ENCODE results near the gene CDC42EP1. TPM values are rescaled to one million over a fixed set of nuclear protein-coding genes. Genes with fewer than 3 reads are reported as not detected.
"Not testable (repeated sequence)": the region's sequence is repeated elsewhere in the genome, so short reads cannot be mapped to it uniquely, and the experiment has no call there.

Gene CDC42EP1
- total RNA-seq, 1 donor from 2014 or later: 14.6 TPM

GRCh38 chr22:37527952-37528351 is 32.3 kb upstream of the CDC42EP1 start:
- ATAC-seq: not testable (repeated sequence)

GRCh38 chr22:37529652-37530345 is 30.5 kb upstream of the CDC42EP1 start:
- intact Hi-C loops (cut with micrococcal nuclease): no loop called here
- ATAC-seq: no peak

More at GRCh38 chr22:37527952-37528351, 32.3 kb upstream of the CDC42EP1 start:
- intact Hi-C loops (cut with micrococcal nuclease); DNase-seq: not testable (repeated sequence)

GRCh38 chr22:37533995-37534394 is 26.3 kb upstream of the CDC42EP1 start:
- intact Hi-C loops (cut with micrococcal nuclease): no loop called here
- DNase-seq: no peak

More at GRCh38 chr22:37529652-37530345, 30.5 kb upstream of the CDC42EP1 start:
- DNase-seq: no peak

GRCh38 chr22:37534445-37534844 is 25.8 kb upstream of the CDC42EP1 start:
- DNase-seq: no peak
- intact Hi-C loops (cut with micrococcal nuclease): no loop called here
- no peak for ATAC-seq

More at GRCh38 chr22:37533995-37534394, 26.3 kb upstream of the CDC42EP1 start:
- ATAC-seq: no peak

GRCh38 chr22:37535159-37535558 is 25.1 kb upstream of the CDC42EP1 start:
- no peak for DNase-seq
- intact Hi-C loops (cut with micrococcal nuclease): no loop called here
- ATAC-seq: no peak

- peak; percentile 99 for ATAC-seq
- intact Hi-C loops (cut with micrococcal nuclease): loop anchor here (2.0 kb wide), 1 partner anchor 54 kb away; no protein-coding TSS in a partner anchor
- DNase-seq: peak; percentile 94
Measured at GRCh38 chr22:37538590-37539357, 21.5 kb upstream of the CDC42EP1 start.

- intact Hi-C loops (cut with micrococcal nuclease): loop anchor here (2.0 kb wide), 1 partner anchor 53 kb away; no protein-coding TSS in a partner anchor
- DNase-seq, ATAC-seq: not testable (repeated sequence)
Measured at GRCh38 chr22:37539790-37540189, 20.5 kb upstream of the CDC42EP1 start.

- DNase-seq, ATAC-seq: not testable (repeated sequence)
Measured at GRCh38 chr22:37542416-37542815, 17.9 kb upstream of the CDC42EP1 start.

GRCh38 chr22:37542959-37543358 is 17.3 kb upstream of the CDC42EP1 start:
- intact Hi-C loops (cut with micrococcal nuclease): no loop called here
- ATAC-seq (no peak), DNase-seq (no peak)

More at GRCh38 chr22:37542416-37542815, 17.9 kb upstream of the CDC42EP1 start:
- intact Hi-C loops (cut with micrococcal nuclease): not testable (repeated sequence)

- peak; percentile 82 for DNase-seq
- peak; percentile 58 for ATAC-seq
- intact Hi-C loops (cut with micrococcal nuclease): no loop called here
Measured at GRCh38 chr22:37544955-37545702, 15.2 kb upstream of the CDC42EP1 start.

- intact Hi-C loops (cut with micrococcal nuclease): no loop called here
Measured at GRCh38 chr22:37545703-37546436, 14.4 kb upstream of the CDC42EP1 start.

GRCh38 chr22:37546437-37547250 is 13.6 kb upstream of the CDC42EP1 start:
- intact Hi-C loops (cut with micrococcal nuclease): no loop called here
- ATAC-seq (peak; percentile 70), DNase-seq (peak; percentile 81)

More at GRCh38 chr22:37545703-37546436, 14.4 kb upstream of the CDC42EP1 start:
- ATAC-seq (peak; percentile 91), DNase-seq (peak; percentile 95)

GRCh38 chr22:37547251-37547741 is 13.0 kb upstream of the CDC42EP1 start:
- intact Hi-C loops (cut with micrococcal nuclease): no loop called here
- DNase-seq (no peak), ATAC-seq (no peak)

GRCh38 chr22:37549704-37550059 is 10.6 kb upstream of the CDC42EP1 start:
- ATAC-seq (no peak), DNase-seq (peak; percentile 55)
- intact Hi-C loops (cut with micrococcal nuclease): no loop called here

GRCh38 chr22:37550921-37551320 is 9.4 kb upstream of the CDC42EP1 start:
- not testable (repeated sequence) for ATAC-seq, DNase-seq

GRCh38 chr22:37551981-37552380 is 8.3 kb upstream of the CDC42EP1 start:
- DNase-seq: no peak
- intact Hi-C loops (cut with micrococcal nuclease): no loop called here
- peak; percentile 25 for ATAC-seq

More at GRCh38 chr22:37550921-37551320, 9.4 kb upstream of the CDC42EP1 start:
- intact Hi-C loops (cut with micrococcal nuclease): not testable (repeated sequence)

- intact Hi-C loops (cut with micrococcal nuclease): no loop called here
- ATAC-seq (peak; percentile 79), DNase-seq (peak; percentile 70)
Measured at GRCh38 chr22:37552524-37553163, 7.6 kb upstream of the CDC42EP1 start.
